T-helper 2 cell treated with Interferon-gamma antibody and Interleukin-4, amounts not matched to agents 5 μg/mL and 100 μg/mL, for 36 hours (primary cell): Measurements from ENCODE around the gene NINL.

Source experiments
- DNase-seq: peaks from one replicate; pipeline ENCODE4 v3.0.0; 2021; ENCODE audit warnings: low spot score
- H3K27ac Mint-ChIP-seq: one replicate; pipeline ENCODE4 v1.8.0; 2021; ENCODE audit warnings: mild to moderate bottlenecking, mixed read lengths
- H3K27me3 Mint-ChIP-seq: one replicate; pipeline ENCODE4 v1.8.0; 2021; ENCODE audit warnings: low read depth, mixed read lengths
- H3K36me3 Mint-ChIP-seq: one replicate; pipeline ENCODE4 v1.8.0; 2021; ENCODE audit warnings: low read depth, mixed read lengths
- H3K4me1 Mint-ChIP-seq: one replicate; pipeline ENCODE4 v1.8.0; 2021; ENCODE audit warnings: low read depth, mixed read lengths
- H3K4me3 Mint-ChIP-seq: one replicate; pipeline ENCODE4 v1.8.0; 2022; ENCODE audit warnings: mild to moderate bottlenecking, moderate library complexity, mixed read lengths
- H3K9me3 Mint-ChIP-seq: one replicate; pipeline ENCODE4 v1.8.0; 2021; ENCODE audit warnings: mixed read lengths

NINL gene

GRCh38 chr20:25439328-25439727 is 146.0 kb downstream of the NINL start:
- H3K27me3 Mint-ChIP-seq = no peaks in the 10 kb centered on the region
- no peak for DNase-seq
- H3K27ac Mint-ChIP-seq = peak overlapping the region; percentile 52
- H3K4me1 Mint-ChIP-seq = peaks cover 6% of the 10 kb centered on the region
- H3K36me3 Mint-ChIP-seq = peaks cover 30% of the 10 kb centered on the region
- H3K9me3 Mint-ChIP-seq = no peaks in the 10 kb centered on the region
- H3K4me3 Mint-ChIP-seq = no peak overlapping the region

GRCh38 chr20:25437153-25437581 is 148.2 kb downstream of the NINL start:
- DNase-seq = no peak
- Mint-ChIP-seq H3K9me3 (no peaks in the 10 kb centered on the region), H3K27ac (no peak overlapping the region), H3K4me1 (peaks cover 6% of the 10 kb centered on the region), H3K4me3 (no peak overlapping the region), H3K36me3 (peaks cover 33% of the 10 kb centered on the region), H3K27me3 (no peaks in the 10 kb centered on the region)

GRCh38 chr20:25424536-25424935 is 160.8 kb downstream of the NINL start:
- Mint-ChIP-seq H3K36me3 (peaks cover 53% of the 10 kb centered on the region), H3K27ac (no peak overlapping the region), H3K4me1 (peaks cover 6% of the 10 kb centered on the region), H3K4me3 (no peak overlapping the region), H3K9me3 (peaks cover 3% of the 10 kb centered on the region), H3K27me3 (no peaks in the 10 kb centered on the region)
- no peak for DNase-seq

- Mint-ChIP-seq H3K4me3 (no peak overlapping the region), H3K9me3 (no peaks in the 10 kb centered on the region), H3K27ac (no peak overlapping the region), H3K4me1 (peaks cover 8% of the 10 kb centered on the region), H3K36me3 (peaks cover 44% of the 10 kb centered on the region), H3K27me3 (no peaks in the 10 kb centered on the region)
- no peak for DNase-seq
Observed at GRCh38 chr20:25422032-25422431, 163.3 kb downstream of the NINL start.

- Mint-ChIP-seq H3K9me3 (no peaks in the 10 kb centered on the region), H3K4me3 (no peak overlapping the region), H3K27me3 (no peaks in the 10 kb centered on the region), H3K4me1 (peaks cover 8% of the 10 kb centered on the region), H3K27ac (no peak overlapping the region), H3K36me3 (peaks cover 39% of the 10 kb centered on the region)
- no peak for DNase-seq
Observed at GRCh38 chr20:25421102-25421501, 164.2 kb downstream of the NINL start.

GRCh38 chr20:25418776-25419175 is 166.6 kb downstream of the NINL start:
- Mint-ChIP-seq H3K9me3 (no peaks in the 10 kb centered on the region), H3K4me1 (peaks cover 2% of the 10 kb centered on the region), H3K4me3 (no peak overlapping the region), H3K36me3 (peaks cover 32% of the 10 kb centered on the region), H3K27me3 (no peaks in the 10 kb centered on the region), H3K27ac (no peak overlapping the region)
- DNase-seq = no peak

GRCh38 chr20:25408890-25409289 is 176.4 kb downstream of the NINL start:
- peak overlapping the region; percentile 93 for H3K4me3 Mint-ChIP-seq
- peaks cover 7% of the 10 kb centered on the region for H3K36me3 Mint-ChIP-seq
- H3K4me1 Mint-ChIP-seq = peaks cover 19% of the 10 kb centered on the region
- peaks cover 4% of the 10 kb centered on the region for H3K9me3 Mint-ChIP-seq
- H3K27me3 Mint-ChIP-seq = no peaks in the 10 kb centered on the region
- no peak for DNase-seq
- H3K27ac Mint-ChIP-seq = peak overlapping the region; percentile 27

GRCh38 chr20:25408170-25408547 is 177.2 kb downstream of the NINL start:
- Mint-ChIP-seq H3K27ac (peak overlapping the region; percentile 93), H3K36me3 (peaks cover 5% of the 10 kb centered on the region), H3K27me3 (no peaks in the 10 kb centered on the region)

GRCh38 chr20:25407311-25408169 is 177.8 kb downstream of the NINL start, which contains the start of gene GINS1:
TSS of gene GINS1 (plus strand) at chr20:25407673. CDS start at chr20:25407821, 148 bp downstream.
- H3K9me3 Mint-ChIP-seq = peaks cover 15% of the 10 kb centered on the region
- peak; percentile 91 for DNase-seq
- peak within 1 kb of the TSS; percentile 93 for H3K4me3 Mint-ChIP-seq
- peaks cover 19% of the 10 kb centered on the region for H3K4me1 Mint-ChIP-seq
- H3K27me3 Mint-ChIP-seq = peaks cover under 1% of the 10 kb centered on the region
- peak within 1 kb of the TSS; percentile 93 for H3K27ac Mint-ChIP-seq
- H3K36me3 Mint-ChIP-seq = peaks cover 7% of the 10 kb centered on the region

More at GRCh38 chr20:25408170-25408547, 177.2 kb downstream of the NINL start:
- Mint-ChIP-seq H3K4me3 (peak overlapping the region; percentile 93), H3K9me3 (peaks cover 9% of the 10 kb centered on the region), H3K4me1 (peaks cover 19% of the 10 kb centered on the region)
- no peak for DNase-seq
